ENCODE data around the gene BRDT. TPM values are rescaled to one million over a fixed set of nuclear protein-coding genes. Genes with fewer than 3 reads are reported as not detected.

Gene BRDT
- total RNA-seq, 2 donors from 2014 or later: not detected

DNA sequence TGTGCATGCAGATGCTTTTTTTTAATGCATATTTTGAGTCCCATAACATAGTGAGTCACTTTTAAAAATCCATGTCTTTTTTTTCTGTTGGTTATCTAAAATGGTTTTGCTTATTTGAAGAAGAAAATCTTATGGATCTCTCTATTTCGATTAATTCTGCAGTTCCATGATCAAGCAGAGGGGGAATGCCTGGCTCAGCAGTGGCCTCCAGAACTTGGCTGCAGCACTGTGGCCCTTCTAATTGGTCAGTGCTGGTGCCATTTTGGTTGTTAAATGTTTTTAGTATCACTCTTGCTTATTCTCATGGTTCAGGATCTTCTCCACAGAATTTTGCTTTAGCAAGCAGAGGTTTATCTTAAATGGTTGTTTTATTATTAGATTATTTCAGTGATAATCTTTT is 91.8 kb downstream of the BRDT start:
- H3K36me3 ChIP-seq: no peaks in the 10 kb centered on the region
- DNase-seq (ENCODE audit: low spot score) (no peak), ATAC-seq (ENCODE audit: insufficient number of reproducible peaks, low FRiP score, low read depth) (no peak)
- no peak overlapping the region for H3K27ac ChIP-seq
- no peaks in the 10 kb centered on the region for H3K27me3 ChIP-seq (replicated peaks; ENCODE audit: insufficient read depth)
- TF ChIP-seq, protein P1, sequence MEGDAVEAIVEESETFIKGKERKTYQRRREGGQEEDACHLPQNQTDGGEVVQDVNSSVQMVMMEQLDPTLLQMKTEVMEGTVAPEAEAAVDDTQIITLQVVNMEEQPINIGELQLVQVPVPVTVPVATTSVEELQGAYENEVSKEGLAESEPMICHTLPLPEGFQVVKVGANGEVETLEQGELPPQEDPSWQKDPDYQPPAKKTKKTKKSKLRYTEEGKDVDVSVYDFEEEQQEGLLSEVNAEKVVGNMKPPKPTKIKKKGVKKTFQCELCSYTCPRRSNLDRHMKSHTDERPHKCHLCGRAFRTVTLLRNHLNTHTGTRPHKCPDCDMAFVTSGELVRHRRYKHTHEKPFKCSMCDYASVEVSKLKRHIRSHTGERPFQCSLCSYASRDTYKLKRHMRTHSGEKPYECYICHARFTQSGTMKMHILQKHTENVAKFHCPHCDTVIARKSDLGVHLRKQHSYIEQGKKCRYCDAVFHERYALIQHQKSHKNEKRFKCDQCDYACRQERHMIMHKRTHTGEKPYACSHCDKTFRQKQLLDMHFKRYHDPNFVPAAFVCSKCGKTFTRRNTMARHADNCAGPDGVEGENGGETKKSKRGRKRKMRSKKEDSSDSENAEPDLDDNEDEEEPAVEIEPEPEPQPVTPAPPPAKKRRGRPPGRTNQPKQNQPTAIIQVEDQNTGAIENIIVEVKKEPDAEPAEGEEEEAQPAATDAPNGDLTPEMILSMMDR (IDR thresholded peaks at IDR 0.05): no peak
- H3K4me3 ChIP-seq: no peak overlapping the region
- H3K4me1 ChIP-seq (ENCODE audit: control insufficient read depth in 1 of 2, low read depth in 2 of 2): no peaks in the 10 kb centered on the region
- H3K9me3 ChIP-seq: no peaks in the 10 kb centered on the region

DNA sequence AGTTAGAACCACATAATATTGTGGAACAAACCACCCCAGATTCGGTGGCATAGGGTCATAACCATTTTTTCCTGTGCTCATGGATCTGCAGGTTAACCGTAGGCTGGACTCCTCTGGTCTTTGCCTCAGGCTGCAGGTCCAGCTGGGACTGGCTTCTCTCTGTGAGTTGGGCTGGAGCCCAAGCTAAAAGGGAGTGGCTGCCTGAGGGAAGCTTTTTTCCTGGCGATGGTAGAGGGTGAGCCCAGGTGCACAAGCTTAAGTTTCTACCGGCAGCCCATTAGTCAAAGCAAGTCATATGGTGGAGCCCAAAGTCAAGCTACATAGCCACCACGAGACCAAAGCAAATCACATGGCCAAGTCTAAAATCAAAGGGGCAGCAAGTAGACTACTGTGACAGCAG is 94.4 kb downstream of the BRDT start:
- H3K4me3 ChIP-seq: no peak overlapping the region
- H3K9me3 ChIP-seq: no peaks in the 10 kb centered on the region
- DNase-seq (ENCODE audit: low spot score) (no peak), ATAC-seq (ENCODE audit: insufficient number of reproducible peaks, low FRiP score, low read depth) (no peak)
- no peaks in the 10 kb centered on the region for H3K4me1 ChIP-seq (ENCODE audit: control insufficient read depth in 1 of 2, low read depth in 2 of 2)
- H3K27ac ChIP-seq: no peak overlapping the region
- TF ChIP-seq, protein P1 (IDR thresholded peaks at IDR 0.05): no peak
- no peaks in the 10 kb centered on the region for H3K36me3 ChIP-seq
- H3K27me3 ChIP-seq (replicated peaks; ENCODE audit: insufficient read depth): no peaks in the 10 kb centered on the region

DNA sequence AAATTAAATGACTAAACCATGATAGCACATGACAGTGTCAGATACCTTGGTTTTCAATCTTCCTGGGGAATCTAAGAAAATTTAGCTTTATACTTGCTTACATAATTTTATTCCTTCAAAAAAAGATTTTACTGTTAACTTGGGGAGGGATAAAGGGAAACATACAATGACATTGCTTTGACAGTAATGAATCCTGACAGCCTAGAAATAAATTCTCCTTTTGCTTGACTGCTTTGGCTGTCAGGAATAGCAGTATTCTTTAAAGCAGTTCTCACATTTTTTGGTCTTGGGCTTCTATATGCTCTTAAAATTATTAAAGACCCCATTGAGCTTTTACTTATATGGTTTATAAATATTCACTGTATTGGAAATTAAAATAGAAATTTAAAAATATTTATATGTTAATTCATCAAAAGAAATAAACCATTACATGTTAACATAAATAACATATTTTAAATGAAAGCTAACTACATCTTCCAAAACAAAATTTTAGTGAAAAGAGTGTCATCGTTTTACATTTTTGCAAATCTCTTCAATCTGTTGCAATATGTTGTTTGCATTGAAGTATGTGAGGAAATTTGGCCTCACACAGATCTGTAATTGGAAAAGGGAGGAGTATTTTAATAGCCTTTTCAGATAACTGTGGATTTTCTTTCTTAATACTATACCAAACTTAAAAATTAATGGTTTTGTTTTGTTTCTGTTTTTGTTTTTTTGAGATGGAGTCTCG is 96.7 kb downstream of the BRDT start:
- no peak for DNase-seq (ENCODE audit: low spot score)
- no peaks in the 10 kb centered on the region for H3K9me3 ChIP-seq
- TF ChIP-seq, protein P1 (IDR thresholded peaks at IDR 0.05): no peak
- no peaks in the 10 kb centered on the region for H3K36me3 ChIP-seq
- no peaks in the 10 kb centered on the region for H3K27me3 ChIP-seq (replicated peaks; ENCODE audit: insufficient read depth)
- no peak overlapping the region for H3K4me3 ChIP-seq
- no peak overlapping the region for H3K27ac ChIP-seq
- H3K4me1 ChIP-seq (ENCODE audit: control insufficient read depth in 1 of 2, low read depth in 2 of 2): no peaks in the 10 kb centered on the region
- no peak for ATAC-seq (ENCODE audit: insufficient number of reproducible peaks, low FRiP score, low read depth)

DNA sequence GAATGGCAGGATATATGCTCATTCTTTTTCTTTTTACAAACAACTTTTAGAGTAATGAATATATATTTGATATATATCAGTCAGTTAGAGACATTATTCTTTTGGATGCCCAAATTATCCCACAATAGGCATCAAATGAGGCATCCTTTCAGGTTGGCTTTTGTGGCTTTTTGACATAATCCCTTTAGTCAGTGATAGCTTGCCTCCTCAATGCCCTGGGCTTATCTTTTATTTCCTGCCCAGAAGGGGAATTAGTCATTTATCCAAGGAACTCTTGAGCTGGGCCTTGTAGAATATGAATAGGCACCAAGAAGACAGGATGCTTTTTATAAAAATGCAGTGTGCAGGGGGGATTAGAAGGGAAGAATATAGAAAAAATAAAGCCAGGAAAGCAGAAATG is 102.7 kb downstream of the BRDT start:
- no peak overlapping the region for H3K27ac ChIP-seq
- no peaks in the 10 kb centered on the region for H3K9me3 ChIP-seq
- ATAC-seq (ENCODE audit: insufficient number of reproducible peaks, low FRiP score, low read depth) (no peak), DNase-seq (ENCODE audit: low spot score) (no peak)
- TF ChIP-seq, protein P1 (IDR thresholded peaks at IDR 0.05): no peak
- H3K4me1 ChIP-seq (ENCODE audit: control insufficient read depth in 1 of 2, low read depth in 2 of 2): no peaks in the 10 kb centered on the region
- no peaks in the 10 kb centered on the region for H3K27me3 ChIP-seq (replicated peaks; ENCODE audit: insufficient read depth)
- no peak overlapping the region for H3K4me3 ChIP-seq
- H3K36me3 ChIP-seq: no peaks in the 10 kb centered on the region

Other genes with a start within 250 kb of the BRDT start
- 10 to 100 TPM; 60.8 to 62.4 TPM for gene TGFBR3, start 63.2 kb upstream of the BRDT start, total RNA-seq
- under 1 TPM in 1 of 2 donors, not detected in 1; 0.41 TPM for gene EPHX4, start 80.6 kb downstream of the BRDT start, total RNA-seq
- gene SETSIP, start 126.0 kb downstream of the BRDT start, total RNA-seq: not detected
- 10 to 100 TPM in 1 of 2 donors, 1 to 10 TPM in 1; 3.8 to 12.9 TPM for gene BTBD8, start 130.9 kb downstream of the BRDT start, total RNA-seq